ENCODE results near the gene GPR87.

DNA sequence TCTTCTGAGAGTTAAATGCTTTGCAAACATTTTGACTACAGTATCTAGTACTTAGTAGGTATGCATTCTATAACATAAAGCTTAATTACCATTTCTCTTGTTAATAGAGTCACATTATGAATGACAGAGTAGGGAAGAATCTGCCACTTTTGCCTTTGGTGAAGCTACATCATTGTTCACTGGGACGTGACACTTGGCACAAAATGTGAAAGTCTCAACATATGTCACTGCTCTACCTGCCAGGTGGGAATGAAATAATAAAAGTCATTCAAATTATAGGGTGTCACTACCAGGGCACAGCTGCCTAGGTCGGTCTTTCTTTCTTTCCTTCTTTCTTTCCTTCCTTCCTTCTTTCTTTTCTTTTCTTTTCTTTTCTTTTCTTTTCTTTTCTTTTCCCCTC lies 17.6 kb downstream of the GPR87 start:
- TF ChIP-seq EZH2phosphoT487 (IDR thresholded peaks at IDR 0.05; ENCODE audit: insufficient read depth, low read depth) (no peak), EZH2 (IDR thresholded peaks at IDR 0.05; ENCODE audit: insufficient read depth, poor library complexity, severe bottlenecking) (no peak)
